ENCODE results near the gene MZT2B. TPM values are rescaled to one million over a fixed set of nuclear protein-coding genes. Genes with fewer than 3 reads are reported as not detected.
"Not testable (repeated sequence)": the region's sequence is repeated elsewhere in the genome, so short reads cannot be mapped to it uniquely, and the experiment has no call there.

Gene MZT2B
- total and polyA plus RNA-seq, 2 of the 13 experiments (the other 11 are each of a cell fraction or from before 2014, with no cell fraction given): 253 to 410 TPM

GRCh38 chr2:130169163-130169562, 12.9 kb upstream of the MZT2B start:
- H3K4me1 ChIP-seq (ENCODE audit: insufficient read depth, low read length); H3K4me3 ChIP-seq (replicated peaks in 1 of 3; ENCODE audit: insufficient read depth in 1 of 3, low read depth in 2 of 3, low read length in 3 of 3); BruUV-seq (replicated peaks); H3K9ac ChIP-seq (ENCODE audit: insufficient read depth, low read depth, low read length); H3K27me3 ChIP-seq (ENCODE audit: control insufficient read depth in 1 of 2, insufficient read depth in 2 of 2, low read length in 2 of 2); H2AFZ ChIP-seq (ENCODE audit: low read length); H3K79me2 ChIP-seq (ENCODE audit: insufficient read depth, low read length); POLR2A ChIA-PET; H4K20me1 ChIP-seq (ENCODE audit: insufficient read depth, low read length); H3K27ac ChIP-seq (ENCODE audit: extremely low read length, insufficient read depth, low read length); CTCF ChIA-PET (ENCODE audit: low intra/inter-chr PET ratio, low total read pairs); H3K9me3 ChIP-seq (ENCODE audit: low read length); H3K4me2 ChIP-seq (ENCODE audit: low read depth, low read length); in situ Hi-C loops (cut with HindIII; ENCODE audit: extremely low pct_ligation_motif_present, low pct_unique_long_range_greater_than_20kb); intact Hi-C loops (cut with micrococcal nuclease; ENCODE audit: unreplicated experiment); FAIRE-seq; DNase-seq (ENCODE audit: low spot score); TF ChIP-seq NR2F6 (CRISPR knock-in tag; IDR thresholded peaks at IDR 0.05): not testable (repeated sequence)
- TF ChIP-seq NR2F6 (IDR thresholded peaks at IDR 0.05): peak; percentile 16; the same call in 1 of the 2 replicates
- peaks cover 38 to 87% of the 10 kb centered on the region in 2 experiments for H3K36me3 ChIP-seq (replicated peaks in 1 of 2; ENCODE audit: control insufficient read depth in 1 of 2, insufficient read depth in 2 of 2, low read length in 2 of 2)
- WGBS (ENCODE audit: low lambda C conversion rate): 91% methylated on average over 3 of the region's 3 CpGs
- peak; percentile 19; the same call in 2 of the 3 replicates for ATAC-seq

DNA sequence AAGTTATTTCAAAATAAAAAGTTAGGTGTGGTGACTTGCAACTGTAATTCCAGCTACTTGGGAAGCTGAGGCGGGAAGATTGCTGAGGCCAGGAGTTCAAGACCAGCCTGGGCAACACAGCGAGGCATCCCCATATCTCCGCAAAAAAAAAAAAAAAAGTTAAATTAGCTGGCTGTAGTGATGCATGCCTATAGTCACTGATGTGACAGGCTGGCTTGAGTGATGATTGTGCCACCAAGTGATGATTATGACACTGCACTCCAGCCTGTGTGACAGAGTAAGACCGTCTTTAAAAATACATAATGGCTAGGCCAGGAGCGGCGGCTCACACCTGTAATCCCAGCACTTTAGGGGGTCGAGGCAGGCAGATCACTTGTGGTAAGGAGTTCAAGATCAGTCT, 12.2 kb upstream of the MZT2B start:
- no TSS peak for BruUV-seq (replicated peaks)
- 93% methylated on average over 7 of the region's 7 CpGs for WGBS (ENCODE audit: low lambda C conversion rate)
- Histone ChIP-seq H2AFZ (ENCODE audit: low read length) (no peak overlapping the region), H3K4me1 (ENCODE audit: insufficient read depth, low read length) (no peaks in the 10 kb centered on the region), H3K27me3 (ENCODE audit: control insufficient read depth in 1 of 2, insufficient read depth in 2 of 2, low read length in 2 of 2) (no peaks in the 10 kb centered on the region), H3K4me3 (replicated peaks in 1 of 3; ENCODE audit: insufficient read depth in 1 of 3, low read depth in 2 of 3, low read length in 3 of 3) (no peak overlapping the region), H3K79me2 (ENCODE audit: insufficient read depth, low read length) (peaks cover 3% of the 10 kb centered on the region), H3K36me3 (replicated peaks in 1 of 2; ENCODE audit: control insufficient read depth in 1 of 2, insufficient read depth in 2 of 2, low read length in 2 of 2) (peaks cover 37 to 86% of the 10 kb centered on the region in 2 experiments), H4K20me1 (ENCODE audit: insufficient read depth, low read length) (no peaks in the 10 kb centered on the region), H3K9ac (ENCODE audit: insufficient read depth, low read depth, low read length) (no peak overlapping the region), H3K9me3 (ENCODE audit: low read length) (no peaks in the 10 kb centered on the region), H3K4me2 (ENCODE audit: low read depth, low read length) (no peak overlapping the region), H3K27ac (ENCODE audit: extremely low read length, insufficient read depth, low read length) (no peak overlapping the region)
- FAIRE-seq (no peak), ATAC-seq (no peak), DNase-seq (ENCODE audit: low spot score) (no peak)
- ChIA-PET POLR2A (interaction anchor here (1.3 kb wide), 1 partner anchor 11 kb away, joined by 3 read pairs; the partner anchor contains the start of gene SMPD4), CTCF (ENCODE audit: low intra/inter-chr PET ratio, low total read pairs) (no interaction called here)
- intact Hi-C loops (cut with micrococcal nuclease; ENCODE audit: unreplicated experiment) (no loop called here), in situ Hi-C loops (cut with HindIII; ENCODE audit: extremely low pct_ligation_motif_present, low pct_unique_long_range_greater_than_20kb) (no loop called here)
- TF ChIP-seq ETS1 (CRISPR knock-in tag; IDR thresholded peaks at IDR 0.05): no peak
- no peak for TF ChIP-seq ZNF503 (CRISPR knock-in tag; IDR thresholded peaks at IDR 0.05)
- no peak for TF ChIP-seq HNF4A (CRISPR knock-in tag; IDR thresholded peaks at IDR 0.05)
- TF ChIP-seq PRDM15 (CRISPR knock-in tag; IDR thresholded peaks at IDR 0.05): no peak
- TF ChIP-seq GFI1 (CRISPR knock-in tag; IDR thresholded peaks at IDR 0.05; ENCODE audit: borderline replicate concordance): no peak
- TF ChIP-seq, protein P1, sequence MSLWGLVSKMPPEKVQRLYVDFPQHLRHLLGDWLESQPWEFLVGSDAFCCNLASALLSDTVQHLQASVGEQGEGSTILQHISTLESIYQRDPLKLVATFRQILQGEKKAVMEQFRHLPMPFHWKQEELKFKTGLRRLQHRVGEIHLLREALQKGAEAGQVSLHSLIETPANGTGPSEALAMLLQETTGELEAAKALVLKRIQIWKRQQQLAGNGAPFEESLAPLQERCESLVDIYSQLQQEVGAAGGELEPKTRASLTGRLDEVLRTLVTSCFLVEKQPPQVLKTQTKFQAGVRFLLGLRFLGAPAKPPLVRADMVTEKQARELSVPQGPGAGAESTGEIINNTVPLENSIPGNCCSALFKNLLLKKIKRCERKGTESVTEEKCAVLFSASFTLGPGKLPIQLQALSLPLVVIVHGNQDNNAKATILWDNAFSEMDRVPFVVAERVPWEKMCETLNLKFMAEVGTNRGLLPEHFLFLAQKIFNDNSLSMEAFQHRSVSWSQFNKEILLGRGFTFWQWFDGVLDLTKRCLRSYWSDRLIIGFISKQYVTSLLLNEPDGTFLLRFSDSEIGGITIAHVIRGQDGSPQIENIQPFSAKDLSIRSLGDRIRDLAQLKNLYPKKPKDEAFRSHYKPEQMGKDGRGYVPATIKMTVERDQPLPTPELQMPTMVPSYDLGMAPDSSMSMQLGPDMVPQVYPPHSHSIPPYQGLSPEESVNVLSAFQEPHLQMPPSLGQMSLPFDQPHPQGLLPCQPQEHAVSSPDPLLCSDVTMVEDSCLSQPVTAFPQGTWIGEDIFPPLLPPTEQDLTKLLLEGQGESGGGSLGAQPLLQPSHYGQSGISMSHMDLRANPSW (CRISPR knock-in tag; IDR thresholded peaks at IDR 0.05; ENCODE audit: borderline replicate concordance): no peak
- TF ChIP-seq SMAD3 (CRISPR knock-in tag; IDR thresholded peaks at IDR 0.05): no peak

Measured in HepG2 (cell line).